HCT116 (cell line): Measurements from ENCODE around the gene ROCK2.

Experiments used
- CTCF ChIP-seq, 3 experiments: fragments of 200-600 bp in 1 of 3; sonication (generic) in 1 of 3; IDR thresholded peaks in 2 of 3; conservative IDR thresholded peaks in 1 of 3; 2 replicates each; pipeline ENCODE4 v1.5.1; 2012 to 2017; ENCODE audit warnings: low read depth in 2 of 3, low read length in 2 of 3, antibody characterized with exemption in 1 of 3, borderline replicate concordance in 1 of 3, control low read depth in 1 of 3, mild to moderate bottlenecking in 1 of 3, mixed read lengths in 1 of 3, mixed run types in 1 of 3, moderate library complexity in 1 of 3; ENCODE audit not compliant: insufficient read depth in 1 of 3
- EZH2phosphoT487 ChIP-seq: fragments of 200-600 bp; IDR thresholded peaks from 2 replicates; pipeline ENCODE4 v1.6.1; 2018; ENCODE audit warnings: antibody characterized with exemption, borderline replicate concordance
- POLR2A ChIP-seq: IDR thresholded peaks from 2 replicates; pipeline ENCODE4 v1.7.0; 2011; ENCODE audit warnings: borderline replicate concordance; ENCODE audit not compliant: insufficient read depth, insufficient read length; ENCODE audit errors: extremely low read depth
- SIN3A ChIP-seq: IDR thresholded peaks from 2 replicates; pipeline ENCODE4 v1.6.1; 2012; ENCODE audit warnings: low read depth
- ZNF274 ChIP-seq: fragments of 200-500 bp; sonication (Bioruptor generic); IDR thresholded peaks from 2 replicates; pipeline ENCODE4 v1.6.1; 2014; ENCODE audit warnings: mild to moderate bottlenecking, low read depth, low read length, inconsistent platforms

GRCh38 chr2:11212645-11213044, 131.8 kb downstream of the ROCK2 start:
- no peak for TF ChIP-seq ZNF274
- no peak for TF ChIP-seq EZH2phosphoT487
- no peak for TF ChIP-seq SIN3A
- TF ChIP-seq CTCF (IDR thresholded peaks at IDR 0.05 in 2 of 3, conservative IDR thresholded peaks at IDR 0.05 in 1 of 3; ENCODE audit: borderline replicate concordance in 1 of 3, insufficient read depth in 1 of 3, low read depth in 2 of 3, low read length in 2 of 3), result no peak
- no peak for TF ChIP-seq POLR2A
